GM23338 (cell line): ENCODE measurements around the gene PRPSAP2. TPM values are rescaled to one million over a fixed set of nuclear protein-coding genes. Genes with fewer than 3 reads are reported as not detected.
"Not testable (repeated sequence)": the region's sequence is repeated elsewhere in the genome, so short reads cannot be mapped to it uniquely, and the experiment has no call there.

ENCODE experiments used
- ATAC-seq: fragments of 200-7000 bp; cut with Tn5 transposase; 3 replicates; pipeline ENCODE4 v1.9.1; 2020
- DNase-seq: peaks from one replicate; pipeline ENCODE4 v3.0.0-alpha.2; 2015; ENCODE audit warnings: low spot score
- H2AFZ ChIP-seq: fragments of 200-600 bp; sonication (generic); 2 replicates; pipeline ENCODE4 v1.8.0; 2016; ENCODE audit warnings: antibody characterized with exemption, mild to moderate bottlenecking, moderate library complexity
- H3F3A ChIP-seq: fragments of 200-600 bp; sonication (generic); replicated peaks from 2 replicates; pipeline ENCODE4 v1.8.0; 2017; ENCODE audit warnings: antibody characterized with exemption, mixed run types, low read depth
- H3K27ac ChIP-seq: fragments of 200-600 bp; sonication (generic); 2 replicates; pipeline ENCODE4 v1.6.1; 2016; ENCODE audit warnings: low read depth
- H3K27me3 ChIP-seq: fragments of 200-600 bp; sonication (generic); 2 replicates; pipeline ENCODE4 v1.8.0; 2016; ENCODE audit warnings: mild to moderate bottlenecking, mixed run types, moderate library complexity; ENCODE audit not compliant: insufficient read depth
- H3K36me3 ChIP-seq: fragments of 200-600 bp; sonication (generic); 2 replicates; pipeline ENCODE4 v1.8.0; 2016; ENCODE audit warnings: mild to moderate bottlenecking; ENCODE audit not compliant: insufficient read depth
- H3K4me1 ChIP-seq: fragments of 200-600 bp; sonication (generic); 2 replicates; pipeline ENCODE4 v1.8.0; 2016; ENCODE audit warnings: mild to moderate bottlenecking, moderate library complexity; ENCODE audit not compliant: insufficient read depth
- H3K4me2 ChIP-seq: fragments of 200-600 bp; sonication (generic); 2 replicates; pipeline ENCODE4 v1.7.1; 2017; ENCODE audit warnings: mixed run types
- H3K4me3 ChIP-seq: fragments of 200-600 bp; sonication (generic); 2 replicates; pipeline ENCODE4 v1.6.1; 2016; ENCODE audit warnings: mixed run types
- H3K79me2 ChIP-seq: fragments of 200-600 bp; sonication (generic); replicated peaks from 2 replicates; pipeline ENCODE4 v1.8.0; 2017; ENCODE audit warnings: mild to moderate bottlenecking; ENCODE audit not compliant: insufficient read depth
- H3K9me2 ChIP-seq: fragments of 200-600 bp; sonication (generic); 2 replicates; pipeline ENCODE4 v1.8.0; 2017; ENCODE audit not compliant: insufficient read depth
- H4K20me1 ChIP-seq: fragments of 200-600 bp; sonication (generic); replicated peaks from 2 replicates; pipeline ENCODE4 v1.8.0; 2017; ENCODE audit warnings: mild to moderate bottlenecking; ENCODE audit not compliant: insufficient read depth
- H3K27ac Mint-ChIP-seq: 2 replicates; pipeline ENCODE4 v1.8.0; 2020; ENCODE audit warnings: inconsistent platforms, mild to moderate bottlenecking, moderate library complexity, mixed read lengths
- H3K27me3 Mint-ChIP-seq: 3 replicates; pipeline ENCODE4 v1.8.0; 2022; ENCODE audit warnings: low read depth, mild to moderate bottlenecking, moderate library complexity, mixed read lengths, inconsistent platforms; ENCODE audit not compliant: insufficient read depth, poor library complexity
- H3K36me3 Mint-ChIP-seq: 3 replicates; pipeline ENCODE4 v1.8.0; 2021; ENCODE audit warnings: low read depth, mild to moderate bottlenecking, inconsistent platforms, moderate library complexity, mixed read lengths
- H3K4me1 Mint-ChIP-seq: 3 replicates; pipeline ENCODE4 v1.8.0; 2020; ENCODE audit warnings: mild to moderate bottlenecking, inconsistent platforms, mixed read lengths
- H3K4me3 Mint-ChIP-seq: 3 replicates; pipeline ENCODE4 v1.8.0; 2021; ENCODE audit warnings: moderate library complexity, mild to moderate bottlenecking, inconsistent platforms, mixed read lengths
- H3K9me3 Mint-ChIP-seq: 3 replicates; pipeline ENCODE4 v1.8.0; 2020; ENCODE audit warnings: moderate library complexity, mild to moderate bottlenecking, inconsistent platforms, mixed read lengths
- CREB1 ChIP-seq: fragments of 250-450 bp; sonication (Bioruptor Pico); IDR thresholded peaks from 2 replicates; pipeline ENCODE4 v1.5.0; 2020; ENCODE audit warnings: low read depth, mild to moderate bottlenecking, moderate library complexity
- ETS1 ChIP-seq: IDR thresholded peaks from 2 replicates; pipeline ENCODE4 v1.6.1; 2016; ENCODE audit warnings: antibody characterized with exemption
- EZH2 ChIP-seq: fragments of 200-600 bp; sonication (generic); IDR thresholded peaks from one replicate; pipeline ENCODE4 v1.8.0; 2017; ENCODE audit warnings: antibody characterized with exemption, mild to moderate bottlenecking, low read depth; ENCODE audit not compliant: unreplicated experiment
- EZH2phosphoT487 ChIP-seq: fragments of 200-600 bp; sonication (generic); IDR thresholded peaks from one replicate; pipeline ENCODE4 v1.8.1; 2018; ENCODE audit warnings: antibody characterized with exemption; ENCODE audit not compliant: unreplicated experiment
- JUNB ChIP-seq: IDR thresholded peaks from one replicate; pipeline ENCODE4 v1.6.1; 2016; ENCODE audit warnings: antibody characterized with exemption; ENCODE audit not compliant: unreplicated experiment
- NANOG ChIP-seq: IDR thresholded peaks from 2 replicates; pipeline ENCODE4 v1.6.1; 2016; ENCODE audit warnings: antibody characterized with exemption, borderline replicate concordance
- POLR2AphosphoS5 ChIP-seq: IDR thresholded peaks from 2 replicates; pipeline ENCODE4 v1.6.1; 2016; ENCODE audit warnings: antibody characterized with exemption, low read depth
- polyA plus RNA-seq: library from polyadenylated mRNA; unstranded; fragments of >200 nt; fragmentation: Nextera tagmentation; extraction: Ambion mirVana; gene quantifications from 2 replicates; pipeline ENCODE4 v1.2.1, GENCODE V29; 2016
- total RNA-seq: library from RNA; depleted of rRNA; stranded (reverse); fragments of >200 nt; shearing (Covaris generic); gene quantifications from 2 replicates; pipeline ENCODE4 v1.2.3, GENCODE V29; 2014

PRPSAP2 gene
- total and polyA plus RNA-seq, 2 experiments from 2014 or later, result 34.6 to 54.4 TPM

- Mint-ChIP-seq H3K4me1 (peaks cover 5% of the 10 kb centered on the region; the same call in 2 of the 3 replicates), H3K4me3 (no peak overlapping the region), H3K9me3 (no peaks in the 10 kb centered on the region), H3K27me3 (no peaks in the 10 kb centered on the region), H3K27ac (no peak overlapping the region), H3K36me3 (peaks cover 35% of the 10 kb centered on the region)
- Histone ChIP-seq H3K36me3 (no peaks in the 10 kb centered on the region; the same call in 1 of the 2 replicates), H3K4me1 (peaks cover 6% of the 10 kb centered on the region; the same call in 1 of the 2 replicates), H3F3A (no peaks in the 10 kb centered on the region), H3K27me3 (no peaks in the 10 kb centered on the region), H3K79me2 (peaks cover 31% of the 10 kb centered on the region), H3K4me3 (no peak overlapping the region), H3K4me2 (no peak overlapping the region), H2AFZ (no peak overlapping the region), H3K9me2 (no peaks in the 10 kb centered on the region), H3K27ac (peak overlapping the region; percentile 61; the same call in 1 of the 2 replicates), H4K20me1 (no peaks in the 10 kb centered on the region; the same call in none of the 2 replicates)
- TF ChIP-seq EZH2phosphoT487 (no peak), POLR2AphosphoS5 (no peak), ETS1 (no peak), CREB1 (CRISPR knock-in tag) (no peak), JUNB (no peak), NANOG (no peak)
- ATAC-seq (no peak), DNase-seq (no peak)
These were observed 63.6 kb downstream of the PRPSAP2 start for GRCh38 chr17:18921485-18921884.

DNA sequence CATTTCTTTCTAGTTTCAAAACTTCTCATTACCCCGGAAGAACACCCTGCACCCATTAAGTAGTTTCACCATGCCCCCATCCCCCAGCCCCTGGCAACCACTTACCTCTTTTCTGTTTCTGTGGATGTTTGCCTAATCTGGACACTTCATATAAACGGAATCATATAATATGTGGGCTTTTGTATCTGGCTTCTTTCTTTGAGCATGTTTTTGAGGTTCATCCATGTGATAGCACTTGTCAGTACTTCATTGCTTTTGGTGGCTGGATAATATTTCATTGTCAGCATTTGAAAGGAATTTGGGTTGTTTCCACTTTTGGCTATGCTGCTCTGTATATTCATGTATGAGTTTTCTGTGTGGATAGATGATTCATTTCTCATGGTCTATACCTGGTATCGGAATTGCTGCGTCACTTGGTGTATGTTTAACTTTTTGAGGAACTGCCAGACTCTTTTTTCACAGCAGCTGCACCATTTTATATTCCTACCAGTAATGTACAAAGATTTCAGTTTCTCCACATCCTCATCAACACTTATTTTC lies 64.1 kb downstream of the PRPSAP2 start:
- no peak for TF ChIP-seq POLR2AphosphoS5
- TF ChIP-seq EZH2, result no peak
- no peaks in the 10 kb centered on the region; the same call in none of the 2 replicates for H4K20me1 ChIP-seq
- H3K79me2 ChIP-seq, result peaks cover 29% of the 10 kb centered on the region
- no peak overlapping the region for H3K4me3 Mint-ChIP-seq
- H3K4me3 ChIP-seq, result no peak overlapping the region
- H3K27ac Mint-ChIP-seq, result peak overlapping the region; percentile 20
- H2AFZ ChIP-seq, result no peak overlapping the region
- no peak overlapping the region for H3K4me2 ChIP-seq
- H3K4me1 ChIP-seq, result peaks cover 6% of the 10 kb centered on the region; the same call in 1 of the 2 replicates
- H3K9me2 ChIP-seq, result no peaks in the 10 kb centered on the region
- no peaks in the 10 kb centered on the region for H3F3A ChIP-seq
- DNase-seq, result no peak
- H3K27me3 Mint-ChIP-seq, result no peaks in the 10 kb centered on the region
- H3K27me3 ChIP-seq, result no peaks in the 10 kb centered on the region
- no peaks in the 10 kb centered on the region for H3K9me3 Mint-ChIP-seq
- H3K27ac ChIP-seq, result peak overlapping the region; percentile 61; the same call in 1 of the 2 replicates
- no peak for ATAC-seq
- peaks cover 5% of the 10 kb centered on the region; the same call in 2 of the 3 replicates for H3K4me1 Mint-ChIP-seq
- no peaks in the 10 kb centered on the region; the same call in 1 of the 2 replicates for H3K36me3 ChIP-seq
- H3K36me3 Mint-ChIP-seq, result peaks cover 35% of the 10 kb centered on the region

- DNase-seq, H3K4me1 Mint-ChIP-seq, H3K4me3 Mint-ChIP-seq, H2AFZ ChIP-seq, H3K9me3 Mint-ChIP-seq, H3F3A ChIP-seq, H3K9me2 ChIP-seq, H3K27ac ChIP-seq, H3K4me2 ChIP-seq, H3K27me3 Mint-ChIP-seq, H3K27me3 ChIP-seq, H4K20me1 ChIP-seq, H3K36me3 ChIP-seq, H3K4me3 ChIP-seq, ATAC-seq, H3K4me1 ChIP-seq: not testable (repeated sequence)
- H3K79me2 ChIP-seq, result peaks cover 27% of the 10 kb centered on the region
- H3K27ac Mint-ChIP-seq, result 0 out of 2 replicates have a peak overlapping the region, but pooled peaks have one; percentile 20
- peaks cover 34% of the 10 kb centered on the region for H3K36me3 Mint-ChIP-seq
These were observed 64.7 kb downstream of the PRPSAP2 start for GRCh38 chr17:18922596-18922995.
